Activated T-cell treated with anti-CD3 and anti-CD28 coated beads, Interleukin-2, amount 50 U/mL, for 1 hour (primary cell): Measurements from ENCODE around the gene ASMT.
"Not testable (repeated sequence)": the region's sequence is repeated elsewhere in the genome, so short reads cannot be mapped to it uniquely, and the experiment has no call there.

Experiments
- DNase-seq: peaks from one replicate; pipeline ENCODE4 v3.0.0-alpha.2; 2020

The ASMT gene, protein sequence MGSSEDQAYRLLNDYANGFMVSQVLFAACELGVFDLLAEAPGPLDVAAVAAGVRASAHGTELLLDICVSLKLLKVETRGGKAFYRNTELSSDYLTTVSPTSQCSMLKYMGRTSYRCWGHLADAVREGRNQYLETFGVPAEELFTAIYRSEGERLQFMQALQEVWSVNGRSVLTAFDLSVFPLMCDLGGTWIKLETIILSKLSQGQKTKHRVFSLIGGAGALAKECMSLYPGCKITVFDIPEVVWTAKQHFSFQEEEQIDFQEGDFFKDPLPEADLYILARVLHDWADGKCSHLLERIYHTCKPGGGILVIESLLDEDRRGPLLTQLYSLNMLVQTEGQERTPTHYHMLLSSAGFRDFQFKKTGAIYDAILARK

DNA sequence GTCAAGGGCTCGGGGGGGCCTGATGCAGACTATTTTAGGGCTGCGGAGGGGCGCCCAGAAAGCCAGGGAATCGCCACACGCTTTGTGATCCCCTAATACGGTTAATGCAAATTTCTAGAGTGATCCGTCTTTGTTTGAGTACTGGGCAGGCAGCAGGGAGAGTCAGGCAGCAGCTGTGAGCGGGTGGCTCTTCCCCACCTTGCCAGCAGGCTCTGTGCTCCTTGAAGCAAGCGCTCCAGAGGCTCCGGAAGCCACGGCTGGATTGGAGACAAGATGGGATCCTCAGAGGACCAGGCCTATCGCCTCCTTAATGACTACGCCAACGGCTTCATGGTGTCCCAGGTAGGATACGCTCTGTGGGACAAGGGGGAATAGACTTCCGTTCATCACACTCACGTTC, at the start of gene ASMT:
Gene ASMT (plus strand): TSS at position 133 of the 400 bp plus-strand sequence. CDS start 141 bp downstream, at position 274.
- no peak for DNase-seq

GRCh38 chrX:1574181-1574580, 40.7 kb upstream of the ASMT start:
- not testable (repeated sequence) for DNase-seq

- DNase-seq, result no peak
Measured at GRCh38 chrX:1576201-1576992, 38.5 kb upstream of the ASMT start.

- DNase-seq, result no peak
Measured at GRCh38 chrX:1577845-1578244, 37.0 kb upstream of the ASMT start.

DNA sequence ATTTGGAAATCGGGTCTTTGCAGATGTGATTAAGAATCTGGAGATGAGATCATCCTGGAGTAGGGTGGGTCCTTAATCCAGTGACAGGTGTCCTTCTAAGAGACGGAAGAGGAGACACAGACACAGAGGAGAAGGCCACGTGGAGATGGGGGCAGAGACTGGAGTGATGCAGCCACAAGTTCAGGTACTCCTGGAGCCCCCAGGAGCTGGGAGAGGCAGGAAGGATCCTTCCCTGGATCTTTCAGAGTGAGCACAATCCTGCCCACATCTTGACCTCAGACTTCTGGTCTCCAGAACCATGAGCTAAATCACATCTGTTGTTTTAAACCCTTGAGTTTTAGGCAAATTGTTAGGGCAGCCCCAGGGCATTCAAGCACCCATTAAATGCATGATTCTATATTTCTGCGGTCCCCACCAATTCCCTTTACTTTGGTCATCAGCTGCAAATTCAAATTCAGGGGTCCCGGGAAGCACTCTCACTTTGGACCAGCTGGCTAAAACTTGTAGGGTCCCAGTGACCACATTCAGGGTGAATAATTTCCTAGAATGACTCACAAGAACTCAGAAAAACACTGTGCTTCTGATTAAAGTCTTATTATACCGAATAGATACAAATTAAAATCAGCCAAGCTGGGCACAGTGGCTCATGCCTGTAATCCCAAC, 36.2 kb upstream of the ASMT start:
- no peak for DNase-seq

- DNase-seq, result peak; percentile 53
Measured at GRCh38 chrX:1581132-1581531, 33.7 kb upstream of the ASMT start.

- DNase-seq, result peak; percentile 39
Measured at GRCh38 chrX:1582686-1583437, 32.0 kb upstream of the ASMT start.

DNA sequence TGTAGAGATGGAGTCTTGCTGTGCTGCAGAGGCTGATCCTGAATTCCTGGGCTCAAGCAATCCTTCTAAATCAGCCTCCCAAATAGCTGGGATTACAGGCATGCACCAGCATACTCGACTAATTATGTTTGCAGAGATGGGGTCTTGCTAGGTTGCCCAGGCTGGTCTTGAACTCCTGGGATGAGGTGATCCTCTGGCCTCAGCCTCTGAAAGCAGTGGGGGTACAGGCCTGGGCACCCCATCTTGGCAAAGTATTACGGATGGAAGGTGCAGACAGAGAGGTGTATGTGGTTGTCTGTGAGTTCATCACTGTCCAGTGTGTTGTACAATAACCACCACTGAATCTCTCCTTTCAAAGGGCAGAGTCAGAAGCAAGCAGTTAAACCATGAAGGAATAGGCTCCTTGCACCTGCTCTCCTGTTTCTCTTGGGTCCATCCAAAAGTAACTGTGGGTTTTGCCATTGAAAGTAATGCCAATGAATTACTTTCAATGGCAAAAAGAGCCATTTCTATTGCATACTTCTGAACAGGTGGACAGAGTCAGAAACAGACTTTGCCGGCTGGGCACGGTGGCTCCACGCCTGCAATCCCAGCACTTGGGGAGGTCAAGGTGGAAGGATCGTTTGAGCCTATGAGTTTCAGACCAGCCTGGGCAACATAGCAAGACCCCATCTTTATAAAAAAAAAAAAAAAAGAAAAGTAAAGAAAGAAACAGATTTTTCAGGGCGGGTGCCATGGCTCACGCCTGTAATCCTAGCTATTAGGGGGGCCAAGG, 30.4 kb upstream of the ASMT start:
- no peak for DNase-seq

- no peak for DNase-seq
Measured at GRCh38 chrX:1587161-1587560, 27.7 kb upstream of the ASMT start.

DNA sequence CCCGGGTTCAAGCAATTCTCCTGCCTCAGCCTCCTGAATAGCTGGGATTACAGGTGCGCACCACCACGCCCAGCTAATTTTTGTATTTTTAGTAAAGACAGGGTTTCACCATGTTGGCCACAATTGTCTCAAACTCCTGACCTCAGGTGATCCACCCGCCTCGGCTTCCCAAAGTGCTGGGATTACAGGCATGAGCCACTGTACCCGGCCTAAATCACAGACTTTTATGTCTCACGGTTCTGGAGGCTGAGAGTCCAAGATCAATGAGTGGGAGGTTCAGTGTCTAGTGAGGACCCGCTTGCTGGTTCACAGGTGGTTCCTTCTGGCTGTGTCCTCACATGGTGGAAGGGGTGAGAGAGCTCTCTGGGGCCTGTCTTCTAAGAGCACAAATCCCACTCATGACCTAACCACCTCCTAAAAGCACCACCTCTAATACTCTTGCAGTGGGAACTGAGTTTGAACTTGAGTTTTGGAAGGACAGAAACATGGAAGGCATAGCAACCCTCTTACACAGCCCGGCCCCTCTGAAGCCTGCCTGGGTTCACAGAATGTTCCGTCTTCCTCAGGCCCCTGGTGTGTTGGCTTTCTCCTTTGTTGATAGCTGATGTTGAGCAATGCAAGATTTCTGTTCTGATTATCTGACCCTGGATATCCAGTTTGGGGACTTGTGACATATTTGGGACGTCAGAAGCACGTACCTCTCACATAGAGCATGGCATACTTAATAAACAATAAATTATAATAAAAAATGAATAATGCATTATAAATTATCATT, 25.3 kb upstream of the ASMT start:
- peak; percentile 10 for DNase-seq

DNA sequence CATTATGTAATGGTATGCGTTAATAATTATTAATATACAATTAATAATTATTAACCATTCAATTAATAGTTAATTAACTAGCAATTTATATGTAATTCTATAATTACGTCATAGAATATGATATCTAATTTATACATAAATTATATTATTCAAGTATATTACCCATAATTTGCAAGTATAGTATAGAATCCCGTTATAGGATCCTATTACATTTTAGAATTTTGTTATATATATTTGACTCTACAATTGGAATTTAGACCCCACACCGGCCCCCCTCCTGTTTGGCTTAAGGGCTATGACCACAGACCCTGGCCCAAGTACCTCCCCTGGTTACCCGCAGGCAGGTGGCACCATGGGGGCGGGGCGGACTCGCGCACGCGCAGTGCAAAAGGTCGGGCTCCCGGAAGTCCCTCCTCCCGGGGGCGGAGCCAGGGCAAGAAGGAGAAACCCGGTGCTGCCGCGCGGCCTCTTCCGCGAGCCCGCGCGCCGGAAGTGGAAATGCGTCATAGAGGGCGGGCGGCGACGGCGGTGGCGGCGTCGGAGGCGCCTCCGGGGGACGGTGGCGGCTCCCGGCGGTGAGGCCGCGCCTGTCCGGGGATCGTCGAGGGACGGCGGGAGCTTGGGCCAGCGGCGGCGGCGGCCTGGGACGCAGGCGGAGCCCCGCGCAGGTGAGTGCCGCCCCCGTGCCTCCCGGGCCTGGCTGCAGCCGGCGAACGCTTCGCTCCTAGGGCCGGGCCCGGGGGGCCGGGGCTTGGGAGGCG, 23.6 kb upstream of the ASMT start, which contains the start of gene AKAP17A:
Gene AKAP17A (plus strand): TSS at position 503 of the 761 bp plus-strand sequence. CDS start 1,859 bp downstream, outside the sequence.
- DNase-seq, result peak; percentile 100

DNA sequence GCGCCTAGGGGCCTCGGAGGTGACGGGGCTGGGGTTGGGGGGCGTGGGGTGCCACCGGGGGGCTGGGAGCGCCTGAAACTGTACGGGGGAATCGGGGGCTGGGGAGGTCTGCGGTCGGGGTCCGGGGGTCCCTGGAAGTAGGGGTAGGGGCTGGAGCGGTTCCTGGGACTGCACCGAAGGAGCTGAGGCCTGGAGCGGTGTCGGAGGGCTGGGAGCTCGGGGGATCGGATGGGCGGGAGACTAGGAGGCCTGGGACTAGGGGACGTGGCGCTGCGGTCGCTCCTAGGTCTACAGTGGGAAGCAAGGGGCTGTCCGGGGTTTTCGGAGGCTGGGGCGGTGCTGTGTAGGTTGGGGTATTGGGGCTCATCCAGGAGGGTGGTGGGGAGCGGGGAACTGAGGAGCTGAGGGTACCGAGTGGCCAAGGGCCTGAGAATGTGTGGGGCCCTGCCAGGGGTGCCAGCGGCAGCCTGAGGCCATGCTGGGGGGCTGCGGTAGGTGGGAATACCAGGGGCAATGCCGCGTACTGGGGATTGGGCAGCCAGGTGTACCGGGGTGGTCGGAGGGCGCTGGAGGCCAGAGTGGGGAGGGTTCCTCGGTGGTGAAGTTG, 22.9 kb upstream of the ASMT start:
- peak; percentile 31 for DNase-seq

DNA sequence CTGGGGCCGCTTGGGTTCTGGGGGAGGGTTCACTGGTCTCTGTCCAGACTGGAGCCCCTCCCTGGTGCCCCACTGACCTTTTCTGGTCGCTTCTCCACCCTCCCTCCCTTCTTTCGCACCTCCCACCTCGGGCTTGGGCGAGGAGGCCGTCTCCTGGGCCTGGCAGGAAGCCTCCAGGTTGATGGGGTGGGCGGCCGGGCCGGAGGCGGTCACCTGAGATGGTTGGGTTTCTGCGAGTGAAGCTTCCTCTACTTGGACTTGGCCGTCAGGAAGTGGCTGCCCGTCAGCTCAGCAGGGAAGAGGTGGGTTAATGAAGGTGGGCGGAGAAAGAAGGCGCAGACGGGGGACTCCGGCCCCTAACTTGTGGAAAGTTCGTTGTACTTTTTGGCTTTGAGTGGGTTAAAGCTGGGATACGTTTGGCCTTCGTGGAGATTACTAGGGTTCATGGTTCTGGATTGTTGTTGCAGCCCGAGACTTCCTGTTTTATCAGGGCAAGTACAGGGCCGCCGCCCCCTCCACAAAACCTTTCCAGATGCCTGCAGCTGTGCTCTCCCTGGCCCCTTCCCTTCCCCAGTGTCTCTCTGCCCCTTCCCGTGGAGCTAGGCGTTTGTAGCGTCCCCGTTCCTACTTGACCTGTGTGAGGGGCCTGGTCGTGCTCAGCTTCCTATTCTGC, 22.3 kb upstream of the ASMT start:
- peak; percentile 22 for DNase-seq

DNA sequence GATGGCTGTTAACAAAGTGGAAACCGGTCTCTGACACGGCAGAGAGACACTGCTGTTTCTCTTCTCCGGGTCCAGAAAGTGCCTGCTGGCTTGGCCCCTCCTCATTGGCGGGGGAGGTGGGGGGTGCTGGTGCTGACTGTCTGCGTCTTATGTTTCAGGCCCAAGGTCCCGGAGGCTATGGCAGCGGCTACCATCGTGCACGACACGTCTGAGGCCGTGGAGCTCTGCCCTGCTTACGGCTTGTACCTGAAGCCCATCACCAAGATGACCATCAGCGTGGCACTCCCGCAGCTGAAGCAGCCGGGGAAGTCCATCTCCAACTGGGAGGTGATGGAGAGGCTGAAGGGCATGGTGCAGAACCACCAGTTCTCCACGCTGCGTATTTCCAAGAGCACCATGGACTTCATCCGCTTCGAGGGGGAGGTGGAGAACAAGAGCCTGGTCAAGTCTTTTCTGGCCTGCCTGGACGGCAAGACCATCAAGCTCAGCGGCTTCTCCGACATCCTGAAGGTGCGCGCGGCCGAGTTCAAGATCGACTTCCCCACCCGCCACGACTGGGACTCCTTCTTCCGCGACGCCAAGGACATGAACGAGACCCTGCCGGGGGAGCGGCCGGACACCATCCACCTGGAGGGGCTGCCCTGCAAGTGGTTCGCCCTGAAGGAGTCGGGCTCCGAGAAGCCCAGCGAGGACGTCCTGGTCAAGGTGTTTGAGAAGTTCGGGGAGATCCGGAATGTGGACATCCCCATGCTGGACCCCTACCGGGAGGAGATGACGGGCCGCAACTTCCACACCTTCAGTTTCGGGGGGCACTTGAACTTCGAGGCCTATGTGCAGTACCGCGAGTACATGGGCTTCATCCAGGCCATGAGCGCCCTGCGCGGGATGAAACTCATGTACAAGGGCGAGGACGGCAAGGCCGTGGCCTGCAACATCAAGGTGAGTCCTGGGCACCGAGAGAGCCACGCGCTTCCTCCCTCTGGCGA, 21.3 kb upstream of the ASMT start:
- DNase-seq, result peak; percentile 19

DNA sequence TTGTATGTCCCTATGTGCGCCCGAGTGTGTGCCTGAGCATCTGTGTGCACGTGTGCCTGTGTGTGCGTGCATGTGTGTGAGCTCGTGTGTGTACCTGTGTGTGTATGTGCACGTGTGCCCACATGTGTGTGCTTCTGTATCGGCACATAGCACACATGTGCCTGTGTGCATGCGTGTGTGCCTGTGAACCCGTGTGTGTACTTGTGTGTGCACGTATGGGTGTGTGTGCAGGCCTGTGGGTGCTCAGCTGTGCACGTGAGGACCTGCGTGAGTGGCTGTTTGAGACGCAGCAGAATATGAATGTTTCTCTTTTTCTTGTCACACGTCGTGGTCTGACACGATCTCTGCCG, 19.2 kb upstream of the ASMT start:
- DNase-seq, result peak; percentile 8

GRCh38 chrX:1596676-1597344, 18.0 kb upstream of the ASMT start:
- DNase-seq, result peak; percentile 4

- DNase-seq, result peak; percentile 17
Measured at GRCh38 chrX:1597345-1598020, 17.4 kb upstream of the ASMT start.
